Globus pallidus (tissue), 1 donor: Measurements from ENCODE around the gene SPC24.
"Not testable (repeated sequence)": the region's sequence is repeated elsewhere in the genome, so short reads cannot be mapped to it uniquely, and the experiment has no call there.

ENCODE experiments used
- DNase-seq: peaks from one replicate; pipeline ENCODE4 v3.0.0-alpha.2; 2015; ENCODE audit warnings: low spot score

The SPC24 gene

DNA sequence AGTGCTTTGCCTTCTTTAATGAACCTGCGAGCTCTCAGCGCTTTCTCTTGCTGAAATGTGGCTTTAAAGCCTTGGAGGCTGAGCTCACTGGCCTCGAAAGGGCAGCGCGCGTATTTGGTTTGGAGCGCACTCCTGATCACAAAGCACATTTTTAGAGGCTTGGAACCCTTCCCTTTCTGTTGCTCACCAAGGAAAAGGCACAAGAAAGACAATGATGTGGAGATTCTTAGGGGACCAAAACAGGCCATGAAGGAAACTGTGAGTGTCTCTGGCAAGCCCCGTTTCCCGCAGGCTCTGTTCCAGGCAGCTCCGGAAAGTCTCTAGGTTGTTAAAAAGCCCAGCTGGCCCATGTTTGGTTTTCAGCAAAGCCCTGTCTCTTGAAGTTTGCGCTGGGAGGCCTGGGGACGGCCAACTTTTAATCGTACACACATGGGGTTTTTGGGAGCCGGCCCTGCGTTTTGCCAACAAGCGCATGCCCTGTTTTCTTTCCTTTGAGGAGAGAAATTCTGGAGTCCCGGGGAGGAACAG lies 9.4 kb upstream of the SPC24 start:
- DNase-seq = peak; percentile 62

DNA sequence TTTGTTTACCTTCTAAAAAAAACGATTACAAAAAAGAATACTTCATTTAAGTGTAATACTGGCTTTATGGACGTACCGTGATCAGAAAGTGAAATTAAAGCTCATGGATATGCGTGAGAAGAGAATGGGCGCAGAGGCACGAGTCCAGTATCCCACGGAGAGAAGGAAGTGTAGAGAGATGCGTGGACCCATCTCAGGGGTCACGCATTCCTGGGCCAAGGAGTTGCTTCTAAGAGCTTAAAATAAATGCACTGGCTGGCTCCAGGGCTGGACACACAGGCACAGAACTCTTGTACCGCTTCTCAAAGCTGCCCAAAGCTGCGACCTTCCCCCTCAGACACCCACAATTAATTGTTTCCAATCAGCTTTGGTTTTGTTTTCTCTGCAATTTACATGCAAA lies 8.7 kb upstream of the SPC24 start:
- no peak for DNase-seq

DNA sequence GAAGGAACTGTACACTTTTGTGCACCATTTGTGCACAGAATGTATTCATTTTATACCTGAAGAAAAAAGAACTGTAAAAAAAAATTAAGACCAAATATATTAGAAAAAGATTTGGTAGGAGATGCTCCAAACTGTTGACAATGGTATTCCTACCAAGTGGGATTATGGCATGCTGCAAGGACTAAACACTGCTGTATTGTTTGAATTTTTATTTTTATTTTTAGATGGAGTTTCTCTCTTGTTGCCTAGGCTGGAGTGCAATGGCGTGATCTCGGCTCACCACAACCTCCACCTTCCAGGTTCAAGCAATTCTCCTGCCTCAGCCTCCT lies 4.8 kb upstream of the SPC24 start:
- not testable (repeated sequence) for DNase-seq

DNA sequence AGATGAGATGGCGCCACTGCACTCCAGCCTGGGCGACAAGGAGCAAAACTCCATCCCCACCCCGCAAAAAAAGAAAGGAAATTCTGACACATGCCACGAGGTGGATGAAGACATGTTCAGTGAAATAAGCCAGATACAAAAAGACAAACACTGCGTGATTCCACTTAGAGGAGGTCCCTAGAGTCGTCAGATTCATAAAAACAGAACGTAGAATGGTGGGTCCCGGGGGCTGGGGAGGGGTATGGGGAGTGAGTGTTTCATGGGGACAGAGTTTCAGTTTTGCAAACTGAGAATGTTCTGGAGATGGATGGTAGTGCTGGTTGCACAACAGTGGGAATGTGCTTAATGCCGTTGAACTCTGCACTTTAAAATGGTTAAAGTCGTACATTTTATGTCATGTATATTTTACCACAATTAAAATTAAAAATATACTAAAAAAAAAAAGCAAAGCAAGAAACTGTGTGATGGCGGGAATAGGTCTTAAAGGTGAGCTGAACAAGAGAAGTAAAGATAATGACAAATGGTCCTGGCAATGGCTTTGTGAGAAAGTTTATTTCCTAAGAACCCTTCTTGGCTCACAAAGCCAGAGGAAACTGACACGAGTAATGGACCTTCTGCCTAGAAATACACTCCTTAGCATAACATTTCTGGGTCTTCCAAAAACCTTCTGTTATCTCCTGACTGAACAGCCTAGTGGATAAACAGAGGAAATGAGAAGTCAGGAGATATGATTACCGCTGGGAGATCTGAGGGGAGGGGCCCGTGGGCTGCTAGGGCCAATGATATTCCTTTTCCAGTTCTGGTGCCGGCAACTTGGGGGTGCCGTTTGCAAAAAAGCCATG lies 4.2 kb upstream of the SPC24 start:
- no peak for DNase-seq

DNA sequence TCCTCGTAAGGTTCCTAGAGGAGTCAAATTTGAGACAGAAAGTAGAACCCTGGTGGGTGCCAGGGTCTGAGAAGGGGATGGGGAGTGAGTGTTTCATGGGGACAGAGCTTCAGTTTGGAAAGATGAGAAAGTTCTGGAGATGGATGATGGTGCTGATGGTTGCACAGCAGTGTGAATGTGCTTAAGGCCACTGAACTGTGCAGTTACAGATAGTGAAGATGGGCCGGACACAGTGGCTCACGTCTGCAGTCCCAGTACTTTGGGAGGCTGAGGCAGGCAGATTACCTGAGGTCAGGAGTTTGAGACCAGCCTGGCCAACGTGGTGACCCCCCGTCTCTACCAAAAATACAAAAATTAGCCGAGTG lies 917 bp downstream of the SPC24 start:
- no peak for DNase-seq

DNA sequence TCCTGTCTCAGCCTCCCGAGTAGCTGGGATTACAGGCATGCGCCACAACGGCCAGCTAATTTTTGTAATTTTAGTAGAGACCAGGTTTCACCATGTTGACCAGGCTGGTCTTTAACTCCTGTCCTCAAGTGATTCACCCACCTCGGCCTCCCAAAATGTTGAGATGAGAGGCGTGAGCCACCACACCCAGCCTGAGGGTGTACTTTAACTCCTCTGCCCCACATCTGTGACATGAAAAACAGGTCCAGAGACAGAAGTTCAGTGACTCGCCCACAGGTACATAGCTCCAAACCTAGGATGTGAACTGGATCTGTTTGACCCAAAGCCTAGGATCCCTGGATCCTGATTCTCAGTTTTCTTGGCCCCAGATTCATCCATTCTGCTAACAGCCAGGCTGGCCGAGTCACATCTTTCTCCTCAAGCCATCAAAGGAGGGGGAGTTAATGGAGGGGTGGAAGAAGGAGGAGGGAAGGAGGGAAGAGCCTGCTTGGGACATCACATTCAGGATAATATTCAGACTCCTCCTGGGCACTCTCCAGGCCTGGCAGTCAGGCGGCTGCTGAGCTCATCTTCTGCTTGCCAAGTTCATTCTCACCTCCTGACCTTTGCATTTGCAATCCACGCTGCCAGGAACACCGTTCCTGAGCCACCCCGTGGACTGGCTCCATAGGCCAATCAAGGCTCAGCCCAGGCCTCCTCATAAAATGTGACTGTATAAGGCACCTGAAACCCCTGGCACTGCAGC lies 3.1 kb downstream of the SPC24 start:
- DNase-seq = no peak

DNA sequence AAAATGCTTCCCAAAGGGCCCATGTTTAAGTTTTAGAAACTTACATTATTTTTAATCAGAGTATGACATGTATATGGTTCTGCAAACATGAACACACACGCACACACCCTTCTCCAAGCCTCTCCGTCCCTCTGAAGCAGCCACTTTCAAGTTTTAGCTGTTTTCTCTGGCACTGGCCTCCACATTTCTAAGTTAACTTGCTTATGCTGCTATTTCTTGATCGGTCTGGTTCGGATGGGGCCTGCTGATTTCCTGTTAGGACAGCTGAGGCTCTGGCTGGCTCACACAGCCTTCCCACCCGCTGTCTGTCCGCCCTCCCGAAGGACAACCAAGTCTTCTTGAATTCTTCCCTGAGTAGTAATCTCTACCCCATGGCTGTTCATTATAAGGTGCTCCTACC lies 4.4 kb downstream of the SPC24 start:
- DNase-seq = no peak

DNA sequence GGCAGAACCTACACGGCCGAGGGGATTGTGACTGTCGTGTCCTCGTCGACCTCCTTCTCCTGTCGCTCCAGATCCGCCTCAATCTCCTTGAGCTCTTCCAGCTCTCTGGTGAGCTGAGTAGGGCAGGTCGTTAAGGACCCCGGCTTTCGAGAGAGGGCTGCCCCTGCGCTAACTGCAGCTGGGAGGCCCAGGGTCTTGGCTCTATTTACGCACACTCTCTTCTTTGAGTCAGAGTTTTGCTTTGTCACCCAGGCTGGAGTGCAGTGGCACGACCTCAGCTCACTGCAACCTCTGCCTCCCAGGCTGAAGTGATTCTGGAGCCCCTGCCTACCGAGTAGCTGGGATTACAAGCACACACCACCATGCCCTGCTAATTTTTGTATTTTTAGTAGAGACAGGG lies 7.6 kb downstream of the SPC24 start:
- no peak for DNase-seq

DNA sequence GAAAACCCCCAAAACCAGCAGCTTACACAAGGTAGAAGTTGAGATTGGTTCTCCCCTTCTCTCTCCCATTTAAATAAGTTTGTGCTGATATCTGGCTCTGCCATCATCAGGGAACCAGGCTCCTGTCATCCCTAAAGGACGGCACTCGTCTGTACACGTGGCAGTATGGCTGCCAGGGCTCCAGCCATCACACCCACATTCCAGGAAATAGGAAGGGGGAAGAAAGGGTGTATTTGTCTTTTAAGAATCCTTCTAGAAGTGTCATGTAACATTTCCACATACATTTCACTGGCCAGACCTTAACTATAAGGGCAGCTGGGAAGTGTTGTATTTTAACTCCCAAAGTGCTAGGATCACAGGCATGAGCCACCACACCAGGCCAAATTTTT lies 10.1 kb downstream of the SPC24 start:
- DNase-seq = no peak

DNA sequence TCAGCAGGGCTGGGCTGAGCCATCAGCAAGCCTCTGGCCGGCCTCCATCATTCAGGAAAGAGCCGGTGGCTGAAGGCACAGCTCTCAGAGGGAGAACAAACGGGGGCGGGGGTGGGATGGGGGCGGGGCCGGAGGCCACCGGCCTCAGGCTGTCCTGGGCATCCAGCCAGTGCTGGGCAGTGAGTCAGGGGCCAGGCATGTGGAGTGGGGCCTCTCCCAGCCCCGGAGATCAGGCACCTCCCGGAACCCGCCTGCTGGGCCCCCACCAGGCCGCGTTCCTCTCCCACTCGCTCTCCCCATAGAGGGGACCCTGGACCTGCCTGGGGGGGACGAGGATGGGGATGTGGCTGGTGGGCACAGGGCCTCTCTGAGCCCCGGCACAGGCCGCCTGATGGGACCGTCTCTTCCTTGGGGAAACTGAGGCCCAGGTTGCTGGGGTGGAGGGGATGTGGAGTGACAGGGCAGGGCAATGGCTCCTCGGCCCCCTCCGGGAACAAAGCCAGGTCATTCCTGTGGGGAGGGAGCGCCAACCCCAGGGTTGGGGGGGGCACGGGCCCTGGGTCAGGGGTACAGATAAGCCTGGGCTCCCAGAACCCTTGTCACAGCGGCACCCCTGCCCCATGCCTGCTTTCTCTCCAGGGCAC lies 12.9 kb downstream of the SPC24 start:
- no peak for DNase-seq

DNA sequence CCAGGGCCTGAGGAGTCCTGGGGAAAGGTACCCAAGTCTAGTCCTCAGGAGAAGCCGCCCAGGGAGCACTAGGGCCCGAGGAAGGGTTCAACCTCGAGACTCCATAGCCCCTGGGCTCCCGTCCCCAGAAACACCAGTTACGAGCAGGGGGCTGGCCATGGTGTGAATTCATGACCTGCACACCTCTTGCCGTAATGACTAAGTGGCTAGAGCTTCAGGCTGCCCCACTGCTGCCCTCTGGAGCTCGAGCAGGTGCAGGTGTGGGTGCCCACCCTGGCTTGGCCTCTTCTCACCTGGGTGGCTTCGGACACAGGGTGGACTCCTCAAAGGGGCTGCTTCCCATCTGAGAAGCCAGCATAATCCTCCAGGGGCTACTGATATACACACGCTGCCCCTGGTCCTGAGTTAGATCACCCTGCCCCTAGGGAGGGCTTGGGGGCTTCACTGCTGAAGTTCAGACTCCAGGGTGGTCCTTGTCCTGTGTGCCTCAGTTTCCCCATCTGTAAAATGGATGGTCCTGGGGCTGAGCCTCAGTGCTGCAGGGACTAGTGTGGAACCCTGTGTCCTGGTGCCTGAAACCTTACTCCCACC lies 13.6 kb downstream of the SPC24 start:
- no peak for DNase-seq

DNA sequence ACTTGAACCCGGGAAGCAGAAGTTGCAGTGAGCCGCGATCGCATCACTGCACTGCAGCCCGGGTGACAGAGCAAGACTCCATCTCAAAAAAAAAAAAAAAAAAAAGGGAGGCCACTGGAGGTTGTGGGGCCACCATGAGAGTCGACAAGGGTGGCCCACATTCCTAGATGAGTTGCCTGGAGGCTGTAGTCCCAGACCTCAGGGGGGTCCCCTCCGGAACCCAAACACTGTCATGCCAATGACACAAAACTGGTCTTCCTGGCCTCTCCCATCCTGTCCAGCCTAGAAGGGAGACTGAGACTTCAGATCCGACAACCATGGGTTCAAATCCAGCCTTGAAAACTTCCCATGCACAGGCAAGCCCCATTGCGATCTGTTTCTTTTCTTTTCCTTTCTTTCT lies 14.7 kb downstream of the SPC24 start:
- no peak for DNase-seq

DNA sequence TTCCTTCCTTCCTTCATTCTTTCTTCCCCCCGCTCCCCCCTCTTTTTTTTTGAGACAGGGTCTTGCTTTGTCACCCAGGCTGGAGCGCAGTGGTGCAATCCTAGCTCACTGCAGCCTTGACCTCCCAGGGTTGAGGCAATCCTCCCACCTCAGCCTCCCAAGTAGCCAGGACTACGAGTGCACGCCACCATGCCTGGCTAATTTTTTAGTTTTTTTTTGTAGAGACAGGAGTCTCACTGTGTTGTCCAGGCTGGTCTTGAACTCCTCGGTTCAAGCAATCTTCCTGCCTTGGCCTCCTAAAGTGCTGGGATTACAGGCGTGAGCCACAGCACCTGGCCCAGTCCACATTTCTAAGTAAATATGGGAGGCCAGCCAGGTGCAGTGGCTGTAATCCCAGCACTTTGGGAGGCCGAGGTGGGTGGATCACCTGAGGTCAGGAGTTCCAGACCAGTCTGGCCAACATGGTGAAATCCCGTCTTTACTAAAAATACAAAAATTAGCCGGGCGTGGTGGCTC lies 15.5 kb downstream of the SPC24 start:
- DNase-seq = not testable (repeated sequence)

DNA sequence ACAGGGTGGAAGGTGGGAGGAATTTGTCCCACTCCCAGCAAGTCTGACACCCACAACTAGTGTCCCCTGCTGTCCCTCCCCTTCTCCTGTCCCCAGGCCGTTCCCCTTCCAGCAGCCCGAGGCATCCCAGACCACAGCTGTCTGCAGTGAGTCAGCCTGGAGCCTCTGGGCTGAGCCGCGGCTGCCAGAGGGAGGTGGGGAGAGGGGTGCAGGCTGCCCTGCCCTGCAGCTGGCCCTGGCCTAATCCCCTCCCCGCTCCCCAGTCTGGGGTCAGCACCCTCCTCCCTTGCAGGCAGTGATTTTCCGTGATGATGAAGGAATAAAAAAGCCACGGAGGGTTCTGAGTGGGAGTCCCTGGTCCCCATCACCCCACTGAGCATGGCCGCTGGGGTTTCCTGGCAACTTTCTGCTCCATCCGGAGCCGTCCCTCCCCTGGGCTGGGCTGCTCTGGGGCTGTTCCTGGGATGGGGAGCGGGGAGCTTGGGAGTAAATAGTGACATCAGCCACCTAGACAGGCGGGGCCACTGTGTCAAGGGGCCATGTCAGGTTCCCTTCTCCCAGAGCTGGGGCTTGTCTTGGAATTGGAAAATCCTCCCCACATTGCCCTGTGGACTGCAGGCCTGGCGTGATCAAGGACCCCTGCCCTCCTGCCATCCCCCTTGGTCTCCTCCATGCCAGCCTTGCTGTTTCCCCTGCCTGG lies 16.8 kb downstream of the SPC24 start:
- DNase-seq = peak; percentile 60

DNA sequence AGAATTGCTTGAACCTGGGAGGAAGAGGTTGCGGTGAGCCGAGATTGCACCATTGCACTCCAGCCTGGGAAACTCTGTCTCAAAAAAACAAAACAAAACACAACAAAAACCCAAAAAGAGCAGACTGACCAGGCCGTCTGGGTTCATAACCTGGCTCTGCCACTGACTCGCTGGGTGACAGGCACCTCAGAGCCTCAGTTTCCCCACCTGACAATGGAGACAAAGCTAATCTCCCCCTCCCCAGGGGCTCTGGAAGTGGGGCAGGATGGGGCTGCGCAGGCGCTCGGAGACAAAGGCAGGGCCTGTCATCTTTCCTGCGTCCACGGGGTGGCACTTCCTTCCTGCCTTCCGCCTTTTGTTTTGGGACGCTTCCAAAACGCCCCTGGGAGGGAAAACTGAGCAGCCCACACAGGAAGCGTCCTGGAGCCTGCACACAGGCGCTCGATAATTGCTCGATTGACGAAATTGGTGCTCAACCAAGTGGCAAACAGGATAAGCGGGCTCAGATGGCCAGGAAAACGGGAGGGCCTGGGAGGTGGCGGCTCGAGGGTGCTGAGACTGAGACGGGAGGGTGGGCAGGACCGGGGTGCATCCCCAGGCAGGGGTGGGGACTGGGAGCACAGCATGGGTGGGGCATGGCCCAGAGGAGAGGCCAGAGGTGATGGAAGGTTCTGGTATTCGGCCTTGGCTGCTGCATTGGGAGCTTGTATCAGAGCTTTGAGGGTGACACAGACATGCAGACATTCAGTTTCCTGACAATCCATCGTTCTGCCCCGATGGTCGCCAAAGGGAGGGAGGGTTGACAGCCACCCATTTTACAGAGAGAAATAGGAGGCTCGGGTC lies 17.8 kb downstream of the SPC24 start:
- DNase-seq = peak; percentile 79

DNA sequence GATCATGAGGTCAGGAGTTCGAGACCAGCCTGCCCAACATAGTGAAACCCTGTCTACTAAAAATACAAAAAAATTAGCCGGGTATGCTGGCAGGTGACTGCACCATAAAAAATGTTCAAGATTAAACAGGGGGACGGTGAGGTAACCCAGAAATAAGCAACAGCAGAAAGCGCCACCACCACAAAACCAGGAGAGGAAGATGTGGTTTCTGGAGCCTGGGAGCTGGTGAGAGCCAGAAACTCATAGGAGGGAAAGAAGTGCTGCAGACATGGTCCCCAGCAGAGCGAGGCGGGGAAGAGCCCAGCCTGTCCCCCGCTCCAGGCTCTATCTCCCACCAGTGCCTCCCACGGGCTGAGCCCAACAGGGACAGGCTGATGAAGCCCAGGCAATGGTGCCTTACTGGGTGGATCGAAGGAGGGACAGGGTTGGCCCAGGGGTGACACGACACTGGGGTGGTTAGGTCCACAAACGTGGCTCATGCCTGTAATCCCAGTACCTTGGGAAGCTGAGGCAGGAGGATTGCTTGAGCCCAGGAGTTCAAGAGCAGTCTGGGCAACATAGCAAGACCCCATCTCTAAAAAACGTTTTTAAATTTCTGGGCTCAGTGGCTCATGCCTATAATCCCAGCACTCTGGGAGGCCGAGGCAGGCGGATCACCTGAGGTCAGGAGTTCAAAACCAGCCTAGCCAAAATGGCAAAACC lies 19.0 kb downstream of the SPC24 start:
- no peak for DNase-seq

DNA sequence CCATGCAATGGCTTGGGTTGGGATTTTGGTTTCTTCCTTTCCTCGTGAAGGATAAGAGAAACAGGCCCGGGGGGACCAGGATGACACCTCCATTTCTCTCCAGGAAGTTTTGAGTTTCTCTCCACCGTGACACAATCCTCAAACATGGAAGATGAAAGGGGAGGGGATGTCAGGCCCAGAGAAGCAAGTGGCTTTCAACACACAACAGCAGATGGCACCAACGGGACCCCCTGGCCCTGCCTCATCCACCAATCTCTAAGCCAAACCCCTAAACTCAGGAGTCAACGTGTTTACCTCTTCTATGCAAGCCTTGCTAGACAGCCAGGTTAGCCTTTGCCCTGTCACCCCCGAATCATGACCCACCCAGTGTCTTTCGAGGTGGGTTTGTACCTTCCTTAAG lies 24.1 kb downstream of the SPC24 start:
- no peak for DNase-seq

DNA sequence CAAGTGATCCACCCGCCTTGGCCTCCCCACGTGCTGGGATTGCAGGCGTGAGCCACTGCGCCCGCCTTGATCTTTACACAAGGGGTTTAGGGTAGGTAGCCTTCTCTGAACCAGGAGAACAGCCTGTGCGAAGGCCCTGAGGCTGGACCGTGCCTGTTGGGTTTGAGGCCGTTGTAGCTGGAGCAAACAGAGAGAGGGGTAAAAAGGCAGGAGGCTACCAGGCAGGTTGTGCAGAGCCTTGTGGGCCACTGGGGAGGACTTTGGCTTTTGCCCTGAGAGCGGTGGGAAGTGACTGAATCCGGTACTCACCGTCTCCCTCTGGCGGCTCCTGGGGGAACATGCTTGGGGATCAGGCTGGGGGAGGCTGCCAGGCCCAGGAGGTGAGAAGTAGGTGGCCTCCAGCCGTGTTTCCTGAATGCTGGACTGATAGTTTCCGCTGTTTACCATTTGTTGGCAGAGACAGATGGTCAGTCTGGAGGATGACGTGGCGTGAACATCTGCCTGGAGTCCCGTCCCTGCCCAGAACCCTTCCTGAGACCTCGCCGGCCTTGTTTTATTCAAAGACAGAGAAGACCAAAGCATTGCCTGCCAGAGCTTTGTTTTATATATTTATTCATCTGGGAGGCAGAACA lies 24.6 kb downstream of the SPC24 start:
- DNase-seq = peak; percentile 43

DNA sequence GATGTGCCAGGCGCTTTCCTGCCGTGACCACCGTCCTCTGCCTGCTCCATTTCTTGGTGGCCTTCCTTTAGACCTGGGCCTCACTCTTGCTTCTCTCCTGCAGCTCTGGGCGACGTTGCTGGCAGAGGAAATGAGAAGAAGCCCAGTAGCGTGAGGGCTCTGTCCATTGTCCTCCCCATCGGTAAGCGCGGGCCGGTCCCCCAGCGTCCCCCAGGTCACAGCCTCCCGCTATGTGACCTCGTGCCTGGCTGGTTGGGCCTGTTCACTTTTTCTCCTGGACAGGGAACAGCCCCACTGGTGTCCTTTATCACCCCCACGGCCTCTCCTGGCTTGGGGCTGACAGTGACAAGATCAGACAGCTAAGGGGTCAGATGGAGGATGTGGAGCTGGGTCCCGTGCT lies 27.7 kb downstream of the SPC24 start:
- DNase-seq = no peak
